ENCODE results near the gene CTPS2. TPM values are rescaled to one million over a fixed set of nuclear protein-coding genes. Genes with fewer than 3 reads are reported as not detected.
"Not testable (repeated sequence)": the region's sequence is repeated elsewhere in the genome, so short reads cannot be mapped to it uniquely, and the experiment has no call there.

CTPS2 gene
- total RNA-seq, 2 experiments from 2014 or later = 6.6 to 7.1 TPM

GRCh38 chrX:16722481-16722880, 10.0 kb upstream of the CTPS2 start:
- Mint-ChIP-seq H3K36me3 (peaks cover 7% of the 10 kb centered on the region), H3K27me3 (no peaks in the 10 kb centered on the region), H3K4me3 (no peak overlapping the region), H3K4me1 (peaks cover 9% of the 10 kb centered on the region), H3K27ac (no peak overlapping the region), H3K9me3 (no peaks in the 10 kb centered on the region)
- no peak for DNase-seq

- Mint-ChIP-seq H3K4me3 (peak within 1 kb of the TSS; percentile 89), H3K27me3 (no peaks in the 10 kb centered on the region), H3K9me3 (no peaks in the 10 kb centered on the region), H3K4me1 (peaks cover 9% of the 10 kb centered on the region), H3K36me3 (peaks cover 7% of the 10 kb centered on the region), H3K27ac (peak within 1 kb of the TSS; percentile 95)
- DNase-seq = peak; percentile 89
These were observed 7.0 kb upstream of the CTPS2 start, which contains the start of gene SYAP1 for GRCh38 chrX:16719334-16720084. Gene SYAP1 (plus strand): TSS chrX:16719612. CDS start chrX:16719725, 113 bp downstream.

- Mint-ChIP-seq H3K4me3 (peak overlapping the region; percentile 89), H3K9me3 (no peaks in the 10 kb centered on the region), H3K27me3 (no peaks in the 10 kb centered on the region), H3K4me1 (peaks cover 9% of the 10 kb centered on the region), H3K27ac (peak overlapping the region; percentile 95), H3K36me3 (peaks cover 7% of the 10 kb centered on the region)
- DNase-seq = no peak
These were observed 6.4 kb upstream of the CTPS2 start for GRCh38 chrX:16718824-16719333.

GRCh38 chrX:16716451-16716850, 4.0 kb upstream of the CTPS2 start:
- not testable (repeated sequence) for H3K27me3 Mint-ChIP-seq, H3K4me3 Mint-ChIP-seq, H3K36me3 Mint-ChIP-seq, H3K9me3 Mint-ChIP-seq, H3K27ac Mint-ChIP-seq, DNase-seq
- H3K4me1 Mint-ChIP-seq = peaks cover 12% of the 10 kb centered on the region

- not testable (repeated sequence) for H3K36me3 Mint-ChIP-seq, H3K9me3 Mint-ChIP-seq, H3K4me3 Mint-ChIP-seq, H3K27me3 Mint-ChIP-seq, DNase-seq, H3K27ac Mint-ChIP-seq
- peaks cover 13% of the 10 kb centered on the region for H3K4me1 Mint-ChIP-seq
These were observed 3.2 kb upstream of the CTPS2 start for GRCh38 chrX:16715638-16716037.

DNA sequence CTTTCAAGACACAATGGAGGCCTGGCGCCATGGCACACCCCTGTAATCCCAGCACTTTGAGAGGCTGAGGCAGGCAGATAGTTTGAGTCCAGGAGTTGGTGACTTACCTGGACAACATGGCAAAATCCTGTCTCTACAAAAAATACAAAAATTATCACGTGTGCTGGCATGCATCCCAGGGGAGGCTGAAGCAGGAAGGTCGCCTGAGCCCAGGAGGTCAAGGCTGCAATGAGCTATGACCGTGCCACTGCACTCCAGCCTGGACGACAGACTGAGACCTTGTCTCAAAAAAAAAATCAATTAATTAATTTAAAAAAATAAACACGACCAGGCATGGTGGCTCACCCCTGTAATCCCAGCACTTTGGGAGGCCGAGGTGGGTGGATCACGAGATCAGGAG, 2.0 kb upstream of the CTPS2 start:
- no peak for DNase-seq
- no peak overlapping the region for H3K27ac Mint-ChIP-seq
- no peaks in the 10 kb centered on the region for H3K27me3 Mint-ChIP-seq
- H3K36me3 Mint-ChIP-seq = peaks cover 4% of the 10 kb centered on the region
- H3K4me3 Mint-ChIP-seq = no peak overlapping the region
- peaks cover 17% of the 10 kb centered on the region for H3K4me1 Mint-ChIP-seq
- H3K9me3 Mint-ChIP-seq = no peaks in the 10 kb centered on the region

- peaks cover 4% of the 10 kb centered on the region for H3K36me3 Mint-ChIP-seq
These were observed 449 bp downstream of the CTPS2 start for GRCh38 chrX:16711893-16712547.

DNA sequence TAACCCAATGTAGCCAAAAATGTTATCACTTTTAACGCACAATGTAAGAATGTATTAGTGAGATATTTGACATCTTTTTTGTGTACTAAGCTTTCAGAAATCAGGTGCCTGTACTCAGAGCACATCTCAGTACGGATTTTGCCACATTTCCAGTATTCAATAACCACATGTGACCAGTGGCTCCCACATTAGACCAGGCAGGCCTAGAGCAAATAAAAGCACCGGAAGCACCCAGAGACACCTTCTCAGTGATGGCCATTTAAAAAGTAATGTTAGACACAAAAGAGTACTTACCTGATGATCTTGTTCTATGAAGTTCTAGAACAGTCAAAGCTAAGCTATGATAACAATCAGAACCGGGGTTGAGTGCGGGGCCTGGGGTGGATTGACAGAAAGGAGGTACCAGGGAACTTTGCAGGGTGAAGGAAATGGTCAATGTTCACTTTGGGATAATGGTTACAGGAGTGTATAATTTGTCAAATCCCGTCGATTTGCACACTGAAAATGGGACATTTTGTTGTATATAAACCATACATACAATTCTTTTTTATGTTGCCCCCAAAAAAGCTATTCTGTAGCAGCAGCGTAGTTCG, 1.2 kb downstream of the CTPS2 start:
- peaks cover 4% of the 10 kb centered on the region for H3K36me3 Mint-ChIP-seq
- H3K4me3 Mint-ChIP-seq = peak overlapping the region; percentile 78
- no peak for DNase-seq
- H3K27ac Mint-ChIP-seq = peak overlapping the region; percentile 68
- peaks cover 19% of the 10 kb centered on the region for H3K4me1 Mint-ChIP-seq
- H3K9me3 Mint-ChIP-seq = no peaks in the 10 kb centered on the region
- H3K27me3 Mint-ChIP-seq = no peaks in the 10 kb centered on the region

More at GRCh38 chrX:16711893-16712547, 449 bp downstream of the CTPS2 start:
- Mint-ChIP-seq H3K4me3 (peak overlapping the region; percentile 83), H3K4me1 (peaks cover 19% of the 10 kb centered on the region), H3K27me3 (no peaks in the 10 kb centered on the region), H3K27ac (peak overlapping the region; percentile 75), H3K9me3 (no peaks in the 10 kb centered on the region)
- peak; percentile 7 for DNase-seq

GRCh38 chrX:16708016-16708415, 4.5 kb downstream of the CTPS2 start:
- H3K27ac Mint-ChIP-seq = no peak overlapping the region
- H3K4me3 Mint-ChIP-seq = no peak overlapping the region
- H3K4me1 Mint-ChIP-seq = peaks cover 16% of the 10 kb centered on the region

GRCh38 chrX:16705370-16705769, 7.1 kb downstream of the CTPS2 start:
- Mint-ChIP-seq H3K4me1 (peaks cover 6% of the 10 kb centered on the region), H3K27me3 (no peaks in the 10 kb centered on the region), H3K9me3 (no peaks in the 10 kb centered on the region), H3K4me3 (no peak overlapping the region), H3K27ac (no peak overlapping the region), H3K36me3 (peaks cover 2% of the 10 kb centered on the region)
- no peak for DNase-seq

More at GRCh38 chrX:16708016-16708415, 4.5 kb downstream of the CTPS2 start:
- DNase-seq = no peak
- H3K27me3 Mint-ChIP-seq = no peaks in the 10 kb centered on the region
- H3K36me3 Mint-ChIP-seq = peaks cover 4% of the 10 kb centered on the region
- H3K9me3 Mint-ChIP-seq = no peaks in the 10 kb centered on the region

GRCh38 chrX:16702700-16703599, 9.5 kb downstream of the CTPS2 start:
- Mint-ChIP-seq H3K27me3 (no peaks in the 10 kb centered on the region), H3K4me3 (no peak overlapping the region), H3K36me3 (no peaks in the 10 kb centered on the region), H3K27ac (no peak overlapping the region), H3K4me1 (no peaks in the 10 kb centered on the region), H3K9me3 (no peaks in the 10 kb centered on the region)
- no peak for DNase-seq

GRCh38 chrX:16700734-16701133, 11.7 kb downstream of the CTPS2 start:
- Mint-ChIP-seq H3K27ac (no peak overlapping the region), H3K27me3 (no peaks in the 10 kb centered on the region), H3K36me3 (no peaks in the 10 kb centered on the region), H3K4me1 (no peaks in the 10 kb centered on the region), H3K9me3 (no peaks in the 10 kb centered on the region), H3K4me3 (no peak overlapping the region)
- no peak for DNase-seq

DNA sequence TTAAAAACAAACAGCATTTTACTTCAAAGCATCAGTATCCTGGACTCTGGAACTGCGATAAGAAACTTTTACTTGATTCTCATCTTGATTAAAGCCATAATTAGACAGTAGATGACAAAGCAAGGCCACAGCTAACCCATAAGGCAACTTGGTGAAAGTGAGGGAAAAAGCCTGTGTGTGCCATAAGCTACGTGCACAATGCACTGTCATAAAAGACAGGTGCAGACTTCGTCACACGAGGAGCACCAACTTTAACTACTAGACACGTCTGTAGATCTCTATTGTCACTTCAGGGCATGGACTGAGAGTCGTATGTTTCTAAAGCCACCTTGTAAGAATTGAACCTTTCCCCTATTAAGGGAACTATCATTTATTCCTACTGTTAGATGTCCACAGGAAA, 13.1 kb downstream of the CTPS2 start:
- Mint-ChIP-seq H3K4me1 (no peaks in the 10 kb centered on the region), H3K27me3 (no peaks in the 10 kb centered on the region), H3K27ac (no peak overlapping the region), H3K36me3 (no peaks in the 10 kb centered on the region), H3K9me3 (no peaks in the 10 kb centered on the region), H3K4me3 (no peak overlapping the region)
- no peak for DNase-seq

DNA sequence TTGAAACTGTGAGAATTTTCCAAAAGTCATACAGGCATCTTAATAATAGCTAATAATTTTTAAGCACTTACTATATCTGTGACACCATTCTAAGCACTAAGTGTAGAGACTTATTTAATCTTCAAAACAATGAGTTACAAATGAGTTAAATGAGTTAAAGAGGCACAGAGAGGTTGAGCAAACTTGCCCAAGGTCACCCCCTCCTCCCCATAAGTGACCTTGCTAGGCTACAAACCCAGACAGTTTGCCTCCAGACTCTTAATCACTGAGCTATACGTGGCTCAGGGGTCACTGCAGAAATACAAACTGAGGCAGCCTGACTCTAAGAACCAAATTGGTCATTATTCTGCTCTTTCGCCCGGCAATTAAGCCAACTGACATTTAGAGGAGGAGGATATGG, 15.5 kb downstream of the CTPS2 start:
- peaks cover 2% of the 10 kb centered on the region for H3K36me3 Mint-ChIP-seq
- DNase-seq = no peak
- H3K27me3 Mint-ChIP-seq = no peaks in the 10 kb centered on the region
- H3K27ac Mint-ChIP-seq = no peak overlapping the region
- H3K4me1 Mint-ChIP-seq = no peaks in the 10 kb centered on the region
- no peak overlapping the region for H3K4me3 Mint-ChIP-seq
- no peaks in the 10 kb centered on the region for H3K9me3 Mint-ChIP-seq
